ENCODE measurements around the gene UIMC1. TPM values are rescaled to one million over a fixed set of nuclear protein-coding genes. Genes with fewer than 3 reads are reported as not detected.

UIMC1 gene
- total and polyA plus RNA-seq, 3 donors from 2014 or later: 78.3 to 141 (median 89.9) TPM

GRCh38 chr5:176862330-176862995 is 144.1 kb downstream of the UIMC1 start:
- WGBS, 2 donors: 67 to 81% methylated on average over 10 to 27 of the region's 28 CpGs
- intact Hi-C loops (cut with DNase I; ENCODE audit: low total_unique reads): no loop called here
- Histone ChIP-seq H3K4me3 (no peak overlapping the region), H3K27me3 (no peaks in the 10 kb centered on the region), H3K36me3 (ENCODE audit: low read depth, missing control alignments) (no peaks in the 10 kb centered on the region), H3K4me1 (no peaks in the 10 kb centered on the region), H3K9me3 (no peaks in the 10 kb centered on the region), H3K27ac (no peak overlapping the region)
- no peak for DNase-seq
- TF ChIP-seq POLR2A (IDR thresholded peaks at IDR 0.05) (no peak), CTCF (IDR thresholded peaks at IDR 0.05) (no peak)

GRCh38 chr5:176861276-176861675 is 145.3 kb downstream of the UIMC1 start:
- no peaks in the 10 kb centered on the region for H3K27me3 ChIP-seq
- no peak for TF ChIP-seq CTCF (IDR thresholded peaks at IDR 0.05)
- TF ChIP-seq POLR2A (IDR thresholded peaks at IDR 0.05): no peak

DNA sequence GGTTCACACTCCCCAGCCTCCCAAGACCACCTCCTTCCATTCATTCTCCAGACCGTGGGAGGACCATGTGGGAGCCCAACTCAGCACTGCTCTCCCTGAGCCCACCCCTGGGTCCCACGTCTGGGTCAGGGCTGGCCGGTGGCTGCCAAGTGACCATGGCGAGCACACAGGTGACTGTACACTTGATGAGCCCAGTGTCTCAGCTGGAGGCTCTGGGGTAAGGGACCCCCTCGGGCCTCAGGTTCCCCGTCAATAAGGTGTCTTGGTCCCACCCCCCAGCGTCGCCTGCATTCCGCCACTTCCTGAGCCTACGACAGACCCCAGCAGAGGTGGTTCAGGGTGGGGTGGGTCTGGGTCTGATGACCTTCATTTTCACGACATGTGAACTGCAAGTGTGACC is 146.2 kb downstream of the UIMC1 start:
- H3K27me3 ChIP-seq: no peaks in the 10 kb centered on the region

More at GRCh38 chr5:176861276-176861675, 145.3 kb downstream of the UIMC1 start:
- intact Hi-C loops (cut with DNase I; ENCODE audit: low total_unique reads): no loop called here
- WGBS, 2 donors: 82 to 100% methylated on average over 1 to 10 of the region's 11 CpGs
- H3K4me3 ChIP-seq: no peak overlapping the region
- no peak overlapping the region for H3K27ac ChIP-seq
- H3K36me3 ChIP-seq (ENCODE audit: low read depth, missing control alignments): no peaks in the 10 kb centered on the region
- DNase-seq: no peak
- H3K9me3 ChIP-seq: no peaks in the 10 kb centered on the region
- no peaks in the 10 kb centered on the region for H3K4me1 ChIP-seq

GRCh38 chr5:176859916-176860315 is 146.7 kb downstream of the UIMC1 start:
- no peak for DNase-seq
- 82 to 94% methylated on average over 2 to 9 of the region's 10 CpGs for WGBS, 2 donors
- intact Hi-C loops (cut with DNase I; ENCODE audit: low total_unique reads): no loop called here
- Histone ChIP-seq H3K27ac (no peak overlapping the region), H3K4me1 (no peaks in the 10 kb centered on the region), H3K4me3 (no peak overlapping the region), H3K36me3 (ENCODE audit: low read depth, missing control alignments) (no peaks in the 10 kb centered on the region), H3K27me3 (no peaks in the 10 kb centered on the region), H3K9me3 (no peaks in the 10 kb centered on the region)
- TF ChIP-seq POLR2A (IDR thresholded peaks at IDR 0.05) (no peak), CTCF (IDR thresholded peaks at IDR 0.05) (no peak)

More for the DNA sequence above, 146.2 kb downstream of the UIMC1 start:
- no peak overlapping the region for H3K27ac ChIP-seq
- 72 to 84% methylated on average over 10 to 11 of the region's 11 CpGs for WGBS, 2 donors
- no peaks in the 10 kb centered on the region for H3K9me3 ChIP-seq
- TF ChIP-seq POLR2A (IDR thresholded peaks at IDR 0.05) (no peak), CTCF (IDR thresholded peaks at IDR 0.05) (no peak)
- H3K36me3 ChIP-seq (ENCODE audit: low read depth, missing control alignments): no peaks in the 10 kb centered on the region
- no peak for DNase-seq
- H3K4me1 ChIP-seq: no peaks in the 10 kb centered on the region
- intact Hi-C loops (cut with DNase I; ENCODE audit: low total_unique reads): no loop called here
- H3K4me3 ChIP-seq: no peak overlapping the region

- H3K4me1 ChIP-seq: no peaks in the 10 kb centered on the region
- WGBS, 2 donors: 70 to 85% methylated on average over 2 to 11 of the region's 11 CpGs
- no peak overlapping the region for H3K27ac ChIP-seq
- no peaks in the 10 kb centered on the region for H3K9me3 ChIP-seq
- intact Hi-C loops (cut with DNase I; ENCODE audit: low total_unique reads): no loop called here
- no peaks in the 10 kb centered on the region for H3K36me3 ChIP-seq (ENCODE audit: low read depth, missing control alignments)
- TF ChIP-seq POLR2A (IDR thresholded peaks at IDR 0.05) (no peak), CTCF (IDR thresholded peaks at IDR 0.05) (no peak)
- H3K27me3 ChIP-seq: no peaks in the 10 kb centered on the region
- no peak for DNase-seq
- no peak overlapping the region for H3K4me3 ChIP-seq
Measured at GRCh38 chr5:176857894-176858273, 148.7 kb downstream of the UIMC1 start.

All from testis (tissue), 3 donors.